HUDEP-2 (cell line): ENCODE data around the gene MARVELD2.

Experiments used
- DNase-seq, 76 experiments: peaks; one replicate each; lab custom pipeline; 2025; ENCODE audit not compliant: unreplicated experiment in 76 of 76; lab: John Stamatoyannopoulos, UW

Gene MARVELD2

DNA sequence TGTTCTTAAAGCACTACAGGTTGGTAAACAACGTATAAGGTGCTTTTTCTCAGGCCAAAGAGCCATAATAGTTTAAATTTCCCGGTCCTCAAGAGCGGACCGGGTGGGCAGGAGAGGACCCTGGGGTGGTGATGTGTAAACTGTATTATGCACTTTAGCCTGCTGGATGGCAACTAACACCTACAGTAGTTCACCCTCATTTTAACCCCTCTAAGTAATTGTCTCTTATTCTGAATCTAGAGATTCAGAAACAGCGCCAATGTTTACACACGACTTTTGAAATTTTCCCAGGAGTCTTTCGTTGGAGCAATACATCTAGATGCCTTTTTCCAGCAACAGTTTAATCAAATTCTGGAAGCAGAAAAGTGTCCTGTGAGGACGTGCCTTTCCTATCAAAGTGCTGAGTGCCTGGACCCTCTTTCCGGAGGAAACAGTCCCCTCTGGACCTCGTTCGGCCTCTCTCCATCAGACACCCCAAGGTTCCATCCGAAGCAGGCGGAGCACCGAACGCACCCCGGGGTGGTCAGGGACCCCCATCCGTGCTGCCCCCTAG is 77.0 kb downstream of the MARVELD2 start:
- DNase-seq, result no peak

DNA sequence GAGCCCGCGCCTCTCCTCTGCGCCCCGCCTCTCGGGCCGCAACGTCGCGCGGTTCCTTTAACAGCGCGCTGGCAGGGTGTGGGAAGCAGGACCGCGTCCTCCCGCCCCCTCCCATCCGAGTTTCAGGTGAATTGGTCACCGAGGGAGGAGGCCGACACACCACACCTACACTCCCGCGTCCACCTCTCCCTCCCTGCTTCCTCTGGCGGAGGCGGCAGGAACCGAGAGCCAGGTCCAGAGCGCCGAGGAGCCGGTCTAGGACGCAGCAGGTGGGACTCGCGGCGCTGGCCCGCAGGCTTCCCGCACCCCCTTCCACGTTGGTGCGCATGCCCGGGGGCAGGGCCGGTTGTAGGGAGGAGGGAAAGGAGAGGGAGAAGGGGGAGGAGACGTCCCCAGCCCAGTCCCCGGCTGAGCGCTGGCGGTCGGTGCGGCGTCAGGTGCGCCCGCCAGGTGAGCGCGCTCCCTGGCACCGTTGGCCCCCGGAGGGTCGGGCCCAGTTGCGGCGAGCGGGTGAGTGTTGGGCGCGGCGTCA is 77.5 kb downstream of the MARVELD2 start, which contains the start of gene OCLN:
TSS of gene OCLN (plus strand) at position 400 of the 532 bp plus-strand sequence. CDS start 11,455 bp downstream, outside the sequence.
- peak in 2 of 76 experiments; percentile 3 to 6 for DNase-seq

DNA sequence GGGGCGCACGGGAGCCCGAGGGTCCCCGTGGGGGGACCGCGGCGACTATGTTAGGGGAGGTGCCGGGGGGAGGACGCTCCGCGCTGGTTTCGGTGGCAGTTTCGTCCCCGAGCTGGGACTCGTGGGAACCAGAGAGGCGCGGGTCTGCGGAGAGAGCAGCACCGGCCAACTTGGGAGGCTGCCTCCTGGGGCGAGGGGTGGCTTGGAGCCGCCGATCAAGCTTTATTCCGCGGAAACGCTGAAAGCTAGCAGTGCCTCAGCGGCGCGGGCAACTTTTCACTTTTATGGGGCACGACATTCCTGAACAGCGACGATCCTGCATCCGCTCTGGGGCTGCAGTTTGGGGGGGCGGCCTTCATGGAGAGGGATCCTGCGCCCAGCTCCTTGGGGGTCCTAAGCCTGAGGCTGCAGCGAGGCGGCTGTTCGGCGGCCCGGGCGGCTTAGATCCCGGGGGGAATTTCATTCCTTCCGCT is 78.0 kb downstream of the MARVELD2 start:
- peak in 5 of 76 experiments; percentile 2 to 4 (median 3) for DNase-seq

DNA sequence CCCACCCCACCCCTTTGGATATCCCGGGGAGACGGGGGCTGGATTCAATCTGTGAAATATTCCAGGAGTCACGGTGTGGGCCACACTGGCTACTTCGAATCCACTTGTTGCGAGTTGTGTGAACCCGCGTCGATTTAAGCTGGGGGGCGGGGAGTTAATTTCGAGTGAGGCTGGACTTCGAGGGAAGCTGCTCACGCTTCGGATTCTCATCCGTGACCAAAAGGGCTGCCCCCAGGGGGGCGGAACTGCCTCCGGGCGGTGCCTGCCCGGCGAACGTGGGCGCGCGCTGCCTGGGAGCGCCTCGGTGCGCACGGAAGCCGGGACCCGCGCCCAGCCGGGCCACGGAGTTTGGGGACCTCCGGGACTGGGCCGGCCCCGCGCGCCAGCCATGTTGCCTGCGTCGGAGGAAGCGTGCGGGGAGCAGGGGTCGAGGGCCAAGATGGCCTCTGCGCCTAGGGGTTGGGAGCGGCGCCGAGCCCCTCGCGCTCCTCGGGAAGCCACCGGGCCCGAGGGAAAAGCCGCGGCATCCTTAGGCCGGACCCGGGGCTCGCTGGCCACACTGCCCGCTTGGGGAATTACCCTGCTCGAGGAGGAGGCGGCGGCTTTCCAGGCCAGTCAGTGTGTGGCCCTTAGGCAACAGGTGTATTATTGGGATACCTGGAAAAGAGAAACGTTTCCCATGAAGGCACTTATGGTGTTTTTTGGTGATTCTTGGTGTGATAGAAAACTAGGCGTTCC is 78.6 kb downstream of the MARVELD2 start:
- DNase-seq, result peak in 3 of 76 experiments; percentile 2 to 10 (median 6)
